Pancreas (tissue), 10 donors: Measurements from ENCODE around the gene PRMT6. TPM values are rescaled to one million over a fixed set of nuclear protein-coding genes. Genes with fewer than 3 reads are reported as not detected.

ENCODE experiments used
- ATAC-seq, 4 donors: fragments of 200-7000 bp; cut with Tn5 transposase; one replicate each; pipeline versions ENCODE4 v1.8.0 to v1.9.1; 2020; ENCODE audit warnings: mild to moderate bottlenecking in 4 of 4, moderate library complexity in 4 of 4
- DNase-seq, 6 donors: peaks; one replicate each; pipeline ENCODE4 v3.0.0-alpha.2; 2020
- FAIRE-seq: peaks from 2 replicates; lab custom pipeline; 2012; peaks lifted over from hg19 to GRCh38; lab: Jason Lieb, UNC
- H3K27ac ChIP-seq, 4 donors: fragments of 200-600 bp; sonication (generic); 1 replicate in 3 of 4; 2 replicates in 1 of 4; pipeline versions ENCODE4 v1.5.0 to v1.8.0; 2020
- H3K27me3 ChIP-seq, 4 donors: fragments of 200-600 bp; one replicate each; pipeline ENCODE4 v1.8.0; 2021
- H3K36me3 ChIP-seq, 3 donors: fragments of 200-600 bp; sonication (generic) in 1 of 3; one replicate each; pipeline versions ENCODE4 v1.5.0 to v1.8.0; 2020 to 2021
- H3K4me1 ChIP-seq, 3 donors: fragments of 200-600 bp; one replicate each; pipeline ENCODE4 v1.8.0; 2021
- H3K4me3 ChIP-seq, 4 donors: fragments of 200-600 bp; sonication (generic) in 2 of 4; one replicate each; pipeline versions ENCODE4 v1.5.0 to v1.8.0; 2020 to 2021
- H3K9me3 ChIP-seq, 4 donors: fragments of 200-600 bp; one replicate each; pipeline ENCODE4 v1.8.0; 2021
- WGBS, 2 donors: extraction: QIAGEN DNeasy Blood & Tissue Kit; methylation state at CpG; one replicate each; pipeline ENCODE4 v1.1.7; 2013; 5-methylcytosine and 5-hydroxymethylcytosine counted together
- intact Hi-C, 3 donors: fragments of 100-400 bp; cut with DNase I; formaldehyde crosslinking; loops; one replicate each; pipeline versions ENCODE4 v1.11.1 to v1.14.2; 2022
- polyA plus RNA-seq, 2 donors: library from polyadenylated mRNA; stranded (reverse); fragments of 200-250 nt; gene quantifications; one replicate each; pipeline ENCODE4 v1.2.3, GENCODE V29; 2013
- total RNA-seq, 6 donors: library from RNA; stranded (reverse); fragmentation: NEBNext Ultra II Directional in 4 of 6; extraction: Animal tissue kit (Norgen Biotek cat#: 25700) in 4 of 6; gene quantifications; one replicate each; pipeline versions ENCODE4 v1.2.1 to v1.2.4, GENCODE V29; 2021 to 2023
- TF ChIP-seq, protein P1 (sequence below), 4 donors: fragments of 200-600 bp; sonication (generic) in 3 of 4; IDR thresholded peaks; one replicate each; pipeline versions ENCODE4 v1.5.0 to v1.8.0; 2021; ENCODE audit warnings: antibody characterized with exemption in 4 of 4
- donor health status: healthy with polysubstance abuse.
- donor health status: DM: no; HTN: no; CAD: no; lungs with moderate emphysema.
- donor health status: DM: no; HTN: no; CAD: no.
- donor health status: control.
- donor health status: control.
- donor health status: Bipolar disorder and iron deficiency.
- donor health status: DM: yes; HTN: yes; CAD: no.
- donor health status: DM: no; HTN: no; CAD: no.
- donor health status: DM: no; HTN: no; CAD: no.
- donor health status: DM: yes; HTN: yes; CAD: no.

PRMT6 gene
- total RNA-seq (10 to 100 TPM in 4 of 6 donors, 1 to 10 TPM in 2; 5.3 to 10.6 (median 10.4) TPM), polyA plus RNA-seq (10 to 100 TPM in 1 of 2 donors, 1 to 10 TPM in 1; 6.8 to 13.7 TPM)

GRCh38 chr1:107056426-107057196, at the start of gene PRMT6:
Gene PRMT6 (plus strand): TSS chr1:107056674. CDS start chr1:107056716, 42 bp downstream.
- FAIRE-seq, result no peak
- no peaks in the 10 kb centered on the region for H3K9me3 ChIP-seq
- H3K4me3 ChIP-seq, result peak within 1 kb of the TSS; percentile 55 to 96 (median 92)
- H3K4me1 ChIP-seq, result peaks cover 5 to 20% (median 13%) of the 10 kb centered on the region in 3 donors
- no peaks in the 10 kb centered on the region for H3K36me3 ChIP-seq
- H3K27ac ChIP-seq, result peak within 1 kb of the TSS; percentile 40 to 82 (median 79)
- H3K27me3 ChIP-seq, result no peaks in the 10 kb centered on the region
- intact Hi-C loops, result no loop called here
- DNase-seq, result peak; percentile 79 to 94 (median 83)
- TF ChIP-seq, protein P1, sequence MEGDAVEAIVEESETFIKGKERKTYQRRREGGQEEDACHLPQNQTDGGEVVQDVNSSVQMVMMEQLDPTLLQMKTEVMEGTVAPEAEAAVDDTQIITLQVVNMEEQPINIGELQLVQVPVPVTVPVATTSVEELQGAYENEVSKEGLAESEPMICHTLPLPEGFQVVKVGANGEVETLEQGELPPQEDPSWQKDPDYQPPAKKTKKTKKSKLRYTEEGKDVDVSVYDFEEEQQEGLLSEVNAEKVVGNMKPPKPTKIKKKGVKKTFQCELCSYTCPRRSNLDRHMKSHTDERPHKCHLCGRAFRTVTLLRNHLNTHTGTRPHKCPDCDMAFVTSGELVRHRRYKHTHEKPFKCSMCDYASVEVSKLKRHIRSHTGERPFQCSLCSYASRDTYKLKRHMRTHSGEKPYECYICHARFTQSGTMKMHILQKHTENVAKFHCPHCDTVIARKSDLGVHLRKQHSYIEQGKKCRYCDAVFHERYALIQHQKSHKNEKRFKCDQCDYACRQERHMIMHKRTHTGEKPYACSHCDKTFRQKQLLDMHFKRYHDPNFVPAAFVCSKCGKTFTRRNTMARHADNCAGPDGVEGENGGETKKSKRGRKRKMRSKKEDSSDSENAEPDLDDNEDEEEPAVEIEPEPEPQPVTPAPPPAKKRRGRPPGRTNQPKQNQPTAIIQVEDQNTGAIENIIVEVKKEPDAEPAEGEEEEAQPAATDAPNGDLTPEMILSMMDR (IDR thresholded peaks at IDR 0.05), result no peak
- WGBS, 2 donors, result 0 to 1% methylated on average over 72 to 73 of the region's 73 CpGs
- peak; percentile 93 to 97 (median 94) for ATAC-seq

- Histone ChIP-seq H3K27me3 (no peaks in the 10 kb centered on the region), H3K27ac (no peak overlapping the region), H3K4me3 (no peak overlapping the region), H3K9me3 (no peaks in the 10 kb centered on the region), H3K36me3 (no peaks in the 10 kb centered on the region), H3K4me1 (no peaks in the 10 kb centered on the region)
- DNase-seq (no peak), FAIRE-seq (no peak), ATAC-seq (no peak)
- intact Hi-C loops, result no loop called here
- TF ChIP-seq, protein P1 (IDR thresholded peaks at IDR 0.05), result no peak
- 38 to 42% methylated on average over 3 of the region's 3 CpGs for WGBS, 2 donors
Observed at GRCh38 chr1:107009281-107009680, 47.2 kb upstream of the PRMT6 start.

DNA sequence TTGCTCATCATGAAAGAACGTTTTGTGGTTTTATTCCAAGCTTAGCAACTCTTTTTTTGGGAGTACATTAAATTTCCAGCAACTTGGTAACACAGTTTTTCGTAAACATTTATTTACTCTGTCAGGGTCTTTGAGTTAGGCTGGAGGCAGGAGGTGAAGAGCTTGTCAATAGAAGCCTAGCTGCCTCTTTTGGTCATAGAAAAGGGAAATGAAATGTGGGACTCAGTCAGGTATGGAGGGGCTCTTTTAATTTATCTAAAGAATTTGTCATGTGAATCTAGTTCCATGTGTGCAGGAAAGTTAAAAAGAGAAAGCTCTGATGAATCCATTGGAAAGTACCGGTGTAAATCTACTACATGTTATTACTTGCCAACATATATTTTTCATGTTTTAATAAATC, 45.9 kb upstream of the PRMT6 start:
- Histone ChIP-seq H3K4me3 (no peak overlapping the region), H3K27me3 (no peaks in the 10 kb centered on the region), H3K27ac (no peak overlapping the region), H3K4me1 (no peaks in the 10 kb centered on the region), H3K36me3 (no peaks in the 10 kb centered on the region), H3K9me3 (no peaks in the 10 kb centered on the region)
- FAIRE-seq, result no peak
- intact Hi-C loops, result no loop called here
- no peak for DNase-seq
- TF ChIP-seq, protein P1 (IDR thresholded peaks at IDR 0.05), result no peak
- WGBS, 2 donors, result 50 to 64% methylated on average over 3 of the region's 3 CpGs
- ATAC-seq, result no peak

DNA sequence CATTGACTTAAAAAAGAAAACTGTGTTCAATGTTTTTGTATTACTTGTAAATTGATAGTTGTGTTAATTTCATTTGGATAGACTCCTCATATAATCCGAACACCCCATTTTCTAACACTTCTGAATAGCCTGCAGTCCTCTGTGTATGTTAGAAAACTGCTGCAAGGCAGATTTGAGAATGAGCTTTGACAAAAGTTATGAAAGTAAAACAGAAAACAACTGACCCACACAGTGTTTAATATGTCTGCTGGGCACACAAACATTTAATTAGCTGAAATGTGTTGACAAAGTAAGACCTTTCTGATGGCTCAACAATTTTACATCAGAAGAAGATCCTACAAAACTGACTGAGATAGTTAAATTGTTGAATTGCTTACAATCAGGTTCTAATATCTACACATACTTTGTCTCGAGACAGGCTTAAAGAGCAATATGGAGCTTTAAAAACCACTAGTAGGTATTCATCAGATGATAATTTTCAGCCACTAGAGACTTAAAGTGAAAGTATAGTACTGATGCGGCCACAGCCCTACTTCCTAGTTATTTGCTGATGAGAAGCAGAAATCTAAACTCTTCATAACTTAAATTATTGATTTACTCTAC, 40.0 kb upstream of the PRMT6 start:
- ATAC-seq, result no peak
- TF ChIP-seq, protein P1 (IDR thresholded peaks at IDR 0.05), result no peak
- Histone ChIP-seq H3K9me3 (no peaks in the 10 kb centered on the region), H3K27me3 (no peaks in the 10 kb centered on the region), H3K4me3 (no peak overlapping the region), H3K27ac (no peak overlapping the region), H3K36me3 (no peaks in the 10 kb centered on the region), H3K4me1 (no peaks in the 10 kb centered on the region)
- WGBS, 2 donors, result 48 to 56% methylated on average over 3 of the region's 3 CpGs
- FAIRE-seq, result no peak
- intact Hi-C loops, result no loop called here
- no peak for DNase-seq
